ENCODE data around the gene BACE1-AS. TPM values are rescaled to one million over a fixed set of nuclear protein-coding genes. Genes with fewer than 3 reads are reported as not detected.
"Not testable (repeated sequence)": the region's sequence is repeated elsewhere in the genome, so short reads cannot be mapped to it uniquely, and the experiment has no call there.

The BACE1-AS gene
- total RNA-seq, 1 donor from 2014 or later: 19.0 TPM

GRCh38 chr11:117256573-117256972 is 34.6 kb upstream of the BACE1-AS start:
- Mint-ChIP-seq H3K9me3 (ENCODE audit: low read depth) (no peaks in the 10 kb centered on the region), H3K27me3 (no peaks in the 10 kb centered on the region), H3K27ac (no peak overlapping the region), H3K4me3 (ENCODE audit: low read depth) (no peak overlapping the region), H3K36me3 (ENCODE audit: insufficient read depth) (peaks cover 26% of the 10 kb centered on the region), H3K4me1 (ENCODE audit: low read depth) (no peaks in the 10 kb centered on the region)
- DNase-seq (ENCODE audit: low spot score, unreplicated experiment): no peak
- TF ChIP-seq CTCF (IDR thresholded peaks at IDR 0.05; ENCODE audit: unreplicated experiment): no peak

- Mint-ChIP-seq H3K36me3 (ENCODE audit: insufficient read depth) (peaks cover 26% of the 10 kb centered on the region), H3K4me1 (ENCODE audit: low read depth) (no peaks in the 10 kb centered on the region), H3K27me3 (no peaks in the 10 kb centered on the region), H3K27ac (no peak overlapping the region), H3K9me3 (ENCODE audit: low read depth) (no peaks in the 10 kb centered on the region), H3K4me3 (ENCODE audit: low read depth) (no peak overlapping the region)
- no peak for TF ChIP-seq CTCF (IDR thresholded peaks at IDR 0.05; ENCODE audit: unreplicated experiment)
- no peak for DNase-seq (ENCODE audit: low spot score, unreplicated experiment)
Measured at GRCh38 chr11:117258576-117258975, 32.6 kb upstream of the BACE1-AS start.

GRCh38 chr11:117259417-117259816 is 31.7 kb upstream of the BACE1-AS start:
- Mint-ChIP-seq H3K9me3 (ENCODE audit: low read depth) (no peaks in the 10 kb centered on the region), H3K27ac (no peak overlapping the region), H3K36me3 (ENCODE audit: insufficient read depth) (peaks cover 24% of the 10 kb centered on the region), H3K4me1 (ENCODE audit: low read depth) (no peaks in the 10 kb centered on the region), H3K27me3 (no peaks in the 10 kb centered on the region), H3K4me3 (ENCODE audit: low read depth) (no peak overlapping the region)
- DNase-seq (ENCODE audit: low spot score, unreplicated experiment): no peak
- TF ChIP-seq CTCF (IDR thresholded peaks at IDR 0.05; ENCODE audit: unreplicated experiment): no peak

GRCh38 chr11:117264624-117265323 is 26.4 kb upstream of the BACE1-AS start:
- not testable (repeated sequence) for H3K9me3 Mint-ChIP-seq (ENCODE audit: low read depth); H3K27me3 Mint-ChIP-seq; H3K27ac Mint-ChIP-seq; H3K4me1 Mint-ChIP-seq (ENCODE audit: low read depth); DNase-seq (ENCODE audit: low spot score, unreplicated experiment); H3K4me3 Mint-ChIP-seq (ENCODE audit: low read depth)
- peaks cover 28% of the 10 kb centered on the region for H3K36me3 Mint-ChIP-seq (ENCODE audit: insufficient read depth)

GRCh38 chr11:117265745-117266144 is 25.4 kb upstream of the BACE1-AS start:
- no peak for DNase-seq (ENCODE audit: low spot score, unreplicated experiment)
- Mint-ChIP-seq H3K36me3 (ENCODE audit: insufficient read depth) (peaks cover 25% of the 10 kb centered on the region), H3K4me1 (ENCODE audit: low read depth) (peaks cover 1% of the 10 kb centered on the region), H3K27me3 (no peaks in the 10 kb centered on the region), H3K9me3 (ENCODE audit: low read depth) (no peaks in the 10 kb centered on the region), H3K27ac (no peak overlapping the region), H3K4me3 (ENCODE audit: low read depth) (no peak overlapping the region)
- TF ChIP-seq CTCF (IDR thresholded peaks at IDR 0.05; ENCODE audit: unreplicated experiment): no peak

GRCh38 chr11:117269856-117270255 is 21.3 kb upstream of the BACE1-AS start:
- H3K27ac Mint-ChIP-seq: no peak overlapping the region
- TF ChIP-seq CTCF (IDR thresholded peaks at IDR 0.05; ENCODE audit: unreplicated experiment): no peak
- H3K36me3 Mint-ChIP-seq (ENCODE audit: insufficient read depth): peaks cover 33% of the 10 kb centered on the region
- no peak overlapping the region for H3K4me3 Mint-ChIP-seq (ENCODE audit: low read depth)
- peaks cover 8% of the 10 kb centered on the region for H3K9me3 Mint-ChIP-seq (ENCODE audit: low read depth)
- no peak for DNase-seq (ENCODE audit: low spot score, unreplicated experiment)
- peaks cover 4% of the 10 kb centered on the region for H3K4me1 Mint-ChIP-seq (ENCODE audit: low read depth)
- H3K27me3 Mint-ChIP-seq: no peaks in the 10 kb centered on the region

Data from progenitor cell of endocrine pancreas (in vitro differentiated cells).